K562 (cell line): ENCODE results near the gene LCP2.

ENCODE experiments used
- CHD2 ChIP-seq: IDR thresholded peaks from 2 replicates; pipeline ENCODE4 v1.6.1; 2011; ENCODE audit warnings: low read depth, low read length
- DNMT1 ChIP-seq: fragments of 450-650 bp; IDR thresholded peaks from 2 replicates; pipeline ENCODE4 v1.6.1; 2016; ENCODE audit warnings: antibody characterized with exemption, mild to moderate bottlenecking
- FOXP1 ChIP-seq: sonication (generic); formaldehyde crosslinking; IDR thresholded peaks from 2 replicates; pipeline ENCODE4 v1.8.0; 2022; ENCODE audit warnings: mild to moderate bottlenecking, missing genetic modification reagents
- NCOR1 ChIP-seq: fragments of 450-650 bp; IDR thresholded peaks from 2 replicates; pipeline ENCODE4 v1.6.1; 2016; ENCODE audit warnings: mild to moderate bottlenecking, moderate library complexity
- NFYB ChIP-seq: IDR thresholded peaks from 2 replicates; pipeline ENCODE4 v1.6.1; 2011; ENCODE audit warnings: mild to moderate bottlenecking, moderate library complexity; ENCODE audit not compliant: insufficient read length; ENCODE audit errors: extremely low read depth
- RHOXF2B ChIP-seq: fragments of 250-450 bp; sonication (Bioruptor Pico); conservative IDR thresholded peaks from 2 replicates; pipeline ENCODE4 v1.5.1; 2021
- SIX5 ChIP-seq, 2 experiments: IDR thresholded peaks; 2 replicates each; pipeline ENCODE4 v1.6.1; 2011; ENCODE audit warnings: low read length in 2 of 2, borderline replicate concordance in 1 of 2, low read depth in 1 of 2, mild to moderate bottlenecking in 1 of 2, moderate library complexity in 1 of 2; ENCODE audit not compliant: insufficient read depth in 1 of 2
- SOX6 ChIP-seq: fragments of 450-650 bp; IDR thresholded peaks from 2 replicates; pipeline ENCODE4 v1.6.1; 2014; ENCODE audit warnings: mild to moderate bottlenecking
- ZNF140 ChIP-seq: fragments of 250-450 bp; sonication (Bioruptor Pico); IDR thresholded peaks from 2 replicates; pipeline ENCODE4 v1.8.0; 2021; ENCODE audit warnings: moderate library complexity, mild to moderate bottlenecking, inconsistent platforms
- TF ChIP-seq, protein P1 (sequence below), 2 experiments: fragments of 450-650 bp in 1 of 2; sonication (generic) in 1 of 2; formaldehyde crosslinking in 1 of 2; IDR thresholded peaks in 1 of 2; conservative IDR thresholded peaks in 1 of 2; 2 replicates each; pipeline versions ENCODE4 v1.6.1 to v1.8.1; 2016 to 2023; ENCODE audit warnings: mild to moderate bottlenecking in 2 of 2, moderate library complexity in 2 of 2, inconsistent platforms in 1 of 2, missing genetic modification reagents in 1 of 2
- TF ChIP-seq, protein P2 (sequence below): fragments of 250-450 bp; sonication (Bioruptor Pico); IDR thresholded peaks from 2 replicates; pipeline ENCODE4 v1.8.0; 2021; ENCODE audit warnings: moderate library complexity, mild to moderate bottlenecking, inconsistent platforms

DNA sequence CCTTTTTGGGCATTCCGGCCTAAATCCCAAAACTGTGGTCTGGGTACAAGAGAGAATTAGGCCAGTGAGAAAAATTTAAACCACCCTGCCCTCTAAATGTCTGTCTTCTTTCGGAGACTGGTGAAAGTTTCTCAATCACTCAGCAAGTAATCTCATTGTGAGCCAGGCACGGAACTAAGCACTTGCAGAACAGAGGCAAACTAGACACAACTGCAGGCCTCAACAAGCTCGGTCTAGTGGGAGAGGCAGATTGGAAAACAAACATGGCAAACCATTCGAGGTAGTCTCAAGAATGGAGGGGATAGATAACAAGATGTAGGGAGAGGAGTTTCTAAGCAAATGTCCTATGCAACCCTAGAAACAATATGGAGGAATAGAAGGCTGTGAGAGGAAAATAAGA lies 73.7 kb downstream of the LCP2 start:
- TF ChIP-seq, protein P1, sequence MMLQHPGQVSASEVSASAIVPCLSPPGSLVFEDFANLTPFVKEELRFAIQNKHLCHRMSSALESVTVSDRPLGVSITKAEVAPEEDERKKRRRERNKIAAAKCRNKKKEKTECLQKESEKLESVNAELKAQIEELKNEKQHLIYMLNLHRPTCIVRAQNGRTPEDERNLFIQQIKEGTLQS (IDR thresholded peaks at IDR 0.05), result no peak
- TF ChIP-seq, protein P1 (CRISPR knock-in tag; conservative IDR thresholded peaks at IDR 0.05), result no peak
- TF ChIP-seq NFYB, result no peak
- TF ChIP-seq DNMT1, result no peak
- TF ChIP-seq, protein P2, sequence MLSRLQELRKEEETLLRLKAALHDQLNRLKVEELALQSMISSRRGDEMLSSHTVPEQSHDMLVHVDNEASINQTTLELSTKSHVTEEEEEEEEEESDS (CRISPR knock-in tag), result no peak
- no peak for TF ChIP-seq FOXP1 (CRISPR knock-in tag)
- TF ChIP-seq CHD2, result no peak
- TF ChIP-seq SOX6, result no peak
- TF ChIP-seq ZNF140, result no peak
- no peak for TF ChIP-seq RHOXF2B (CRISPR knock-in tag)
- TF ChIP-seq NCOR1, result no peak
- no peak for TF ChIP-seq SIX5 (IDR thresholded peaks at IDR 0.05; ENCODE audit: borderline replicate concordance in 1 of 2, insufficient read depth in 1 of 2, low read depth in 1 of 2, low read length in 2 of 2)
